ENCODE results near the gene BHLHE23. TPM values are rescaled to one million over a fixed set of nuclear protein-coding genes. Genes with fewer than 3 reads are reported as not detected.

The BHLHE23 gene
- total RNA-seq, 1 donor from 2014 or later, result not detected

- DNase-seq (ENCODE audit: low read depth), result no peak
- H3K4me3 ChIP-seq (ENCODE audit: low read depth, low read length), result no peak overlapping the region
- TF ChIP-seq, protein P1, sequence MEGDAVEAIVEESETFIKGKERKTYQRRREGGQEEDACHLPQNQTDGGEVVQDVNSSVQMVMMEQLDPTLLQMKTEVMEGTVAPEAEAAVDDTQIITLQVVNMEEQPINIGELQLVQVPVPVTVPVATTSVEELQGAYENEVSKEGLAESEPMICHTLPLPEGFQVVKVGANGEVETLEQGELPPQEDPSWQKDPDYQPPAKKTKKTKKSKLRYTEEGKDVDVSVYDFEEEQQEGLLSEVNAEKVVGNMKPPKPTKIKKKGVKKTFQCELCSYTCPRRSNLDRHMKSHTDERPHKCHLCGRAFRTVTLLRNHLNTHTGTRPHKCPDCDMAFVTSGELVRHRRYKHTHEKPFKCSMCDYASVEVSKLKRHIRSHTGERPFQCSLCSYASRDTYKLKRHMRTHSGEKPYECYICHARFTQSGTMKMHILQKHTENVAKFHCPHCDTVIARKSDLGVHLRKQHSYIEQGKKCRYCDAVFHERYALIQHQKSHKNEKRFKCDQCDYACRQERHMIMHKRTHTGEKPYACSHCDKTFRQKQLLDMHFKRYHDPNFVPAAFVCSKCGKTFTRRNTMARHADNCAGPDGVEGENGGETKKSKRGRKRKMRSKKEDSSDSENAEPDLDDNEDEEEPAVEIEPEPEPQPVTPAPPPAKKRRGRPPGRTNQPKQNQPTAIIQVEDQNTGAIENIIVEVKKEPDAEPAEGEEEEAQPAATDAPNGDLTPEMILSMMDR (conservative IDR thresholded peaks at IDR 0.05; ENCODE audit: low read depth, low read length), result no peak
Observed at GRCh38 chr20:63047946-63048345, 41.2 kb upstream of the BHLHE23 start.

GRCh38 chr20:63047267-63047666, 40.5 kb upstream of the BHLHE23 start:
- no peak overlapping the region for H3K4me3 ChIP-seq (ENCODE audit: low read depth, low read length)
- DNase-seq (ENCODE audit: low read depth), result no peak
- TF ChIP-seq, protein P1 (conservative IDR thresholded peaks at IDR 0.05; ENCODE audit: low read depth, low read length), result no peak

DNA sequence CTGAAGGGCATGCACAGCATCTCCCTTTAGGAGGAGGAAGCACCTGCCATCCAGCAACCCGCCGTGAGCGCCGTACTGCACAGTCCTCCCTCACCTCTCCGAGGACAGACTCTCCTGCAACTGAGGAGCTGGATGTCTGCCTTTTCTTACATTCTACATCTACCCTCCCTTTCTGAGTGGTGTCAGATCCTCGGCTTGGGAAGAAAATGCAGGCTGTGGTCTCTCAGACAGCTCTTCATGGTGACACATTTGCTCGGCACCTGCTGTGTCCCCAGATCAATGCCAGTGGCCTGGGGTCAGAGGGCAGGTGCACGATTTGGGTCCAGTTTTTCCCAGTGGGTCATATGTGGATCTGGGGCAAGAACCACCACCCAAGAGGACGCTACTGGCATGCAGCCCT, 40.1 kb upstream of the BHLHE23 start:
- no peak overlapping the region for H3K4me3 ChIP-seq (ENCODE audit: low read depth, low read length)
- TF ChIP-seq, protein P1 (conservative IDR thresholded peaks at IDR 0.05; ENCODE audit: low read depth, low read length), result no peak
- no peak for DNase-seq (ENCODE audit: low read depth)

- TF ChIP-seq, protein P1 (conservative IDR thresholded peaks at IDR 0.05; ENCODE audit: low read depth, low read length), result no peak
- no peak overlapping the region for H3K4me3 ChIP-seq (ENCODE audit: low read depth, low read length)
- no peak for DNase-seq (ENCODE audit: low read depth)
Observed at GRCh38 chr20:63045991-63046390, 39.2 kb upstream of the BHLHE23 start.

DNA sequence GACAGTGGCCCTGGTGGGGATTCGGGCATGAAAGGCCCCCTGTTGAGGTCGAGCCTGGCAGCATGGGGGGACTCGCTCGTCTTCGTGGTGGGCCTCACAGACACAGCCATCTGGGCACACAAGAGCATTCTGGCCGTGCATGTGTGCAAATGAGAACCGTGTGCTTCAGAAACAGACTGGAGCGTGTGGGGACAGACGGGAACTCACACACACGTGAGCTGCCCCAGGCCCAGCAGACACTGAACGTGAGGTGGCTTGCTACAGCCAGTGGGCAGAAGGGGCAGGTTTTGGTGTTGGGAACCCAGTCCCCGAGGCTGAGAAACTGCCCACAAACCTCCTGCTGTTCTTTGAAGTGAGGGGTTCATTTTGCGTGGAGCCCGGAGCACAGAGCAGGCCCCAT, 38.6 kb upstream of the BHLHE23 start:
- TF ChIP-seq, protein P1 (conservative IDR thresholded peaks at IDR 0.05; ENCODE audit: low read depth, low read length), result no peak
- H3K4me3 ChIP-seq (ENCODE audit: low read depth, low read length), result no peak overlapping the region
- DNase-seq (ENCODE audit: low read depth), result no peak

DNA sequence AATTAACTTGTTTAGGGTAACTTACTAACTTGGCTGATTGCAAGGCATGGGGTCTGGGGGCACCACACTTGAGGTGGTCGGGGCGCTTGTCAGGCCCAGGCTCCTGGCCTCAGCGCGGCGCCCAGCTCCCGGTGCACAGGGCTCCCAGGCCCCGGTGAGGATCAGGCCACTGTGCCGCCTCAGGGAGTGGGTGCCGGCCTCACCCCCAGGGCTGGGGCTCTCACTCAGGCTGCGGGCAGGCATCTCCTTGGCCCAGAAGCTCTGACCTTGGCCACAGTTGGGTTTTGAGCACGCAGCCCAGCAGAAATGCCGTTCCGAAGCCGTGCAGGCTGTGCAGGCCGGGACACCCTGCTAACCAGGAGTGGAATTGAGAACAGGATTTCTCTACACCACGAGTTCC, 37.8 kb upstream of the BHLHE23 start:
- TF ChIP-seq, protein P1 (conservative IDR thresholded peaks at IDR 0.05; ENCODE audit: low read depth, low read length), result no peak
- no peak overlapping the region for H3K4me3 ChIP-seq (ENCODE audit: low read depth, low read length)

GRCh38 chr20:63044204-63044600, 37.4 kb upstream of the BHLHE23 start:
- no peak overlapping the region for H3K4me3 ChIP-seq (ENCODE audit: low read depth, low read length)
- TF ChIP-seq, protein P1 (conservative IDR thresholded peaks at IDR 0.05; ENCODE audit: low read depth, low read length), result no peak
- DNase-seq (ENCODE audit: low read depth), result no peak

More for the DNA sequence above, 37.8 kb upstream of the BHLHE23 start:
- no peak for DNase-seq (ENCODE audit: low read depth)

Data from epithelial cell of proximal tubule (primary cell).